ENCODE results near the gene OR6C65.
"Not testable (repeated sequence)": the region's sequence is repeated elsewhere in the genome, so short reads cannot be mapped to it uniquely, and the experiment has no call there.

Gene OR6C65

GRCh38 chr12:55400229-55400628 is at the start of gene OR6C65:
OR6C65 (plus strand) TSS chr12:55400529; CDS start chr12:55400529, 0 bp downstream.
- DNase-seq, result no peak

DNA sequence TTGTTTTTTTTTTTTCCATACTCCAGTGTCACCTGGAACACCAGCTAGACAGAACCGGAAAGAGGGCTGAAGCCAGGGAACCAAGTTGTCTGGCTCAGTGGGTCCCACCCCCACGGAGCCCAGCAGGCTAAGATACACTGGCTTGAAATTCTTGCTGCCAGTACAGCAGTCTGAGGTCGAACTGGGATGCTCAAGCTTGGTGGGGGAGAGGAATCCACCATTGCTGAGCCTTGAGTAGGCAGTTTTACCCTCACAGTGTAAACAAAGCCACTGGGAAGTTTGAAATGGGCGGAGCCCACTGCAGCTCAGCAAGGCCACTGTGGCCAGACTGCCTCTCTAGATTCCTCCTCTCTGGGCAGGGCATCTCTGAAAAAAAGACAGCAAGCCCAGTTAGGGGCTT is 45.0 kb upstream of the OR6C65 start:
- DNase-seq, result not testable (repeated sequence)

GRCh38 chr12:55362675-55363074 is 37.7 kb upstream of the OR6C65 start, which contains the start of gene OR6C75:
OR6C75 (plus strand) TSS chr12:55362975; CDS start chr12:55365111, 2,136 bp downstream.
- DNase-seq, result no peak

DNA sequence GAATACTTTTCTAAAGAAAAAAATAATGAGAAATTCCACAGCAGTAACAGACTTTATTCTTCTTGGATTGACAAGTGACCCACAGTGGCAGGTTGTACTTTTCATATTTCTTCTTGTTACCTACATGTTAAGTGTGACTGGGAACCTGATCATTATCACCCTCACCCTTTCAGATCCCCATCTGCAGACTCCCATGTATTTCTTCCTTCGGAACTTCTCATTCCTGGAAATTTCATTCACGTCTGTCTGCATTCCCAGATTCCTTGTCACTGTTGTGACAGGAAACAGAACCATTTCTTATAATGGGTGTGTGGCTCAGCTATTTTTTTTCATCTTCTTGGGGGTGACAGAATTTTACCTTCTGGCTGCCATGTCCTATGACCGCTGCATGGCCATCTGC is 35.2 kb upstream of the OR6C65 start:
- DNase-seq, result no peak

- no peak for DNase-seq
Measured at GRCh38 chr12:55372521-55372920, 27.8 kb upstream of the OR6C65 start.

DNA sequence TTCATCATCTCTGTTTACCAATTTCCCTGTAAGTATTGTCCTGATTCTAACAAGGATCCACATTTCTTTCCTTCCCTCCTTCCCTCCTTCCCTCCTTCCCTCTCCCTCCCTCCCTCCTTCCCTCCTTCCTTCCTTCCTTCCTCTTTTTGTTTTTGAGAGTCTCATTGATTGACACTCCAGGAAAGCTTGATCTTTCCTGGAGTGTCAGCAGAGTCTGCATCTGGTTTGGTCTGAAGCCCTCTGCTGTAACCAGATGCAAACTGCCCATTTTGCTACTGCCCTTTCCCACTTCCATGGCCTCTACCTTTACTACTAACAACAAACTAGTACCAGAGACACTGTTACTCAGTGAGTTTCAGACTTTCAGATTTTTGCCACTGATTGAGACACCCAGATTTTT is 14.4 kb upstream of the OR6C65 start:
- DNase-seq, result no peak

- DNase-seq, result no peak
Measured at GRCh38 chr12:55392032-55392795, 8.1 kb upstream of the OR6C65 start.

DNA sequence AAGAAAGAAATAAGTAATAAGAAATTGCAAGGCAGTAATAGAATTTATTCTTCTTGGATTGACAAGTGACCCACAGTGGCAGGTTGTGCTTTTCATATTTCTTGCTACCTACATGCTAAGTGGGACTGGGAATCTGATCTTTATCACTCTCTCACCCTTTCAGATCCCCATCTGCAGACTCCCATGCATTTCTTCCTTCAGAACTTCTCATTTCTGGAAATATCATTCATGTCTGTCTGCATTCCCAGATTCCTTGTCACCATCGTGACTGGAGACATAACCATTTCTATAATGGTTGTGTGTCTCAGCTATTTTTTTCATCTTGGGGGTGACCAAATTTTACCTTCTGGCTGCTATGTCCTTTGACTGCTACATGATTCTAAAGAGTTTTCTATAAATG is 4.0 kb upstream of the OR6C65 start:
- no peak for DNase-seq

DNA sequence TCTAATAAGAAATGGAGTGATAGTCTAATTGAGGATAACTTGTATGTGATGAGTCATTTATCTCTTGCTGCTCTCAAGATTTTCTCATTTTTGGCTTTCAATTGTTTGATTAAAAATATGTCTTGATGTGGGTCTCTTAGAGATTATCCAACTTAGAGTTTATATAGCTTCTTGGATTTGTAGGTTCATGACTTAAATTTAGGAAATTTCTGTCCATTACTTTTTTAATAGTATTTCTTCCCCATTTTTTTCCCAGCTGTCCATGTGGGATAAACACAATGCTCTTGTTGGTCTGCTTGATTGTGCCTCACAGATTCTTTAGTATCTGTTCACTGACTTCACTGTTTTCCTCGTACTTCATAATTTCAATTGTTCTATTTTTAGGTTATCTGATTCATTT is 7.5 kb downstream of the OR6C65 start:
- DNase-seq, result no peak

- not testable (repeated sequence) for DNase-seq
Measured at GRCh38 chr12:55409133-55409532, 8.8 kb downstream of the OR6C65 start.

GRCh38 chr12:55412138-55412537 is 11.8 kb downstream of the OR6C65 start:
- DNase-seq, result not testable (repeated sequence)

DNA sequence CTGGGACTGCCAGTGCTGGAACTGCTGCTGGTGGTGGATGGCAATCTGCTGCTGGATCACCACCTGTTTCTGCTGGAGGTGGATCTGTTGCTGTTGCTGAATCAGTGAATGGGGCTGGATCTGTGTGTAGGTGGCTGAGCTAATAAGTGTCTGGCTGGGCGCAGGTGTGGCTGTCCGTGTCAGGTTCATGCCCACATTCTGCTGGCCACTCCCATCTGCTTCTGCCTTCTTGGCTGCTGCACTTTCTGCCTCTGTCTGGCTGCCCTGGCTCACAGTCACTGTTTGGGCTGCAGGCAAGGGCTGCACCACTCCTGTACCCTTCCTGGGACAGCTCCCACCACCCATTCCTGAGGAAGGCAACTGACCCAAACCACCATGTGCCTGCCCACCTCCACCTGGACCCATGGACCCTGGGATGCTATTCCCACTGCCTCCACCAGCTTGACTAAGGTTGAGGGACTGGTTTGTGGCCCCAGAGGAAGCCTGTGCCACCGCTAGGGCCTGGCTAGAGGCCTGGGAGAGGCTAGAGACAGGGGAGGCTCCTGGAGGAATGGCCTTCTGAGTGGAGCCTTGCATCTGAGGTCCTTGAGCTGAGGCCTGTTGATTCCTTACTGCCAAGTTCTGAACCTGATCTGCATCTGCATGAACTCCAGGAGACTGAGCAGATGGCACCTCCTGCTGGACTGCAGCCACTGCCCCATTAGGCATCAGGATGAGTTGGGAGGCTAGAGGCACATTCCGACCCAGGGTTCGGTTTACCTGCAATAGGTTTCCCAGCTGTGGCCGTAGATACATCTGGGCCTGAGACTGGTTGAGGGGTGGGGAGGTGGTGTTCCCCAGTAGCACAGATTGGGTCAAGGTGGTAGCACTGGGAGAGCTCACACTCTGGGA is 13.4 kb downstream of the OR6C65 start:
- DNase-seq, result not testable (repeated sequence)

DNA sequence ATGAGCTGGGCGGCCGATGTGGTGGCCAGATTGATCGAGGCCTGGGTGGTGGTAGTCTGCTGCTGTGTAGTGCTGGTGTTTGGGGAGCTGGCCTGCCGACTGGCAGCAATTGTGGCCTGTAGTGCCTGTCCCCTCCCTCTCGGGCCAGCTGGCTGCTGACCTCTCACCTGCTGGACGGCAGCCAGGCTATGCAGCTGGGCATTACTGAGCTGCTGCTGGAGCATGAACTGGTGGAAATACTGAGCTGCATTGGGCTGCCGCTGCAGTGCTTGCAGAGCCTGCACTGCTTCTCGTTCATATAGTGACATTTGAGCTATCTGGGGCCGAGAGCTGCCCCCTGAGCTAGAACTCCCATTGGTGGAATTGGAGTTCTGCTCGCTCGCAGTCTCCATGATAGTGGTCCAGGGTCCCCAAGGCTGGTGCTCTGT is 14.1 kb downstream of the OR6C65 start:
- not testable (repeated sequence) for DNase-seq

DNA sequence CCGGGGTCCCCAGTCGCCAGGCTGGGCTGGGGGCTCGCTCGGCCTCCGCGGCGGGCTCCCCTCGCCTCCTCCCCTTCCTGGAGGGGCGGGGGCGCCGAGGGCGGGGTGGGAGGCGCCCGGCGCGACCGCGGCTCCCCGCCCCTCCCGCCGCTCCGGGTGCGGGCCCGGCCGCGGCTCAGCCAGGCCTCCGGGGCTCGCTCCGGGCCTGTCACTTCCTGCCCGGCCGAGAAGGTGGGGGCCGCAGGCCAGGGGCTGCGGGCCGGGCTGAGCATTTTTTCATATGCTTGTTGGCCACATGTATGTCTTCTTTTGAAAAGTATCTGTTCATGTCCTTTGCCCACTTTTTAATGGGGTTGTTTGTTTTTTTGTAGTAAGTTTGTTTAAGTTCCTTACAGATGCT is 14.6 kb downstream of the OR6C65 start:
- not testable (repeated sequence) for DNase-seq

GRCh38 chr12:55416961-55417360 is 16.6 kb downstream of the OR6C65 start:
- no peak for DNase-seq

DNA sequence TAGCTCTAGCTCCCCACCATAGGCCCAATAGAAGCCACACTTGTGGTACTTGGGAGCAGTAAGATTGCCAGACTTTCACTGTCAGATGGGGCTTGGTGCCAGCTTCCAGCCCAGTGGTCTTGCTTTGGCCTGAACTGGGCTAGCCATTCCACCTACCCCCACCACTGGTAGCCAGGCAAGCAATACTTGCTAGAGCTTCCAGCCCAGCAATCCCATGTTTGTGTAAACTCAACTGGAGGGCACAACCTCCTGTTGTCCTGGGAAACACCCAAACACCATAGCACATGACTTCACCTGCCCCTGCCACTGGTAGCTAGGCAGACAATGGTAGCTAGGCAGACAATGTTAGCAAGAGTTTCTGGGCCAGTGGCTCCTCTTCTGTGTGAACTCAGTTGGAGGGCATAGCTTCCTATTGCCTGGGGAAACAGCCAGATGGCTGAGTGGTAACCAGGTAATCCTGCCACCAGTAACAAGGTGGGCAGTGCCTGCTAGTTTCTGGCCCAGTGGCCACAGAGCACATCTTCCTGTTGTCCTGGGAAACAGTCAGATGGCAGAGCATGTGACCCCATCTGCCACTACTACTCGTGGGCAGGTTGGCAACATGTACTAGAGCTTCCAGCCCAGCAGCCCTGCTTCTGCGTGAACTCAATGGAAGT is 20.1 kb downstream of the OR6C65 start:
- DNase-seq, result no peak

DNA sequence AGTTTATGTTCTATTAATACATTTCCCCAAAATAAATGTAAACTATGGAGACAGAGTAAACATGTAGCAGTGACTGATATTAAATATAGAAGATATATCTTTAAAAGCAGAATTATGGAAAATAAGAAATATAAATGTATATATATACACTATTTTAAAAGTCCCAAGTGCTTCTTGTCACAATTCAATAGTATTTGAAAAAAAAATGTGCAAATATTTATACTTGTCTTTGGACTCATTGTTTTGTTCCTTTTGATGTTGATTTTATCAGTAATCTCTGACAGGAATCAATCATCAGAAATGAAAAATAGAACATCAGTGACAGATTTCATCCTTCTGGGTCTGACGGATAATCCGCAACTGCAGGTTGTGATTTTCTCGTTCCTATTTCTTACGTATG is 25.6 kb downstream of the OR6C65 start, which contains the start of gene OR6C76:
Gene OR6C76, plus strand, starts transcription at position 301 of the 400 bp plus-strand sequence. Its CDS starts 0 bp downstream, at position 301.
- no peak for DNase-seq

DNA sequence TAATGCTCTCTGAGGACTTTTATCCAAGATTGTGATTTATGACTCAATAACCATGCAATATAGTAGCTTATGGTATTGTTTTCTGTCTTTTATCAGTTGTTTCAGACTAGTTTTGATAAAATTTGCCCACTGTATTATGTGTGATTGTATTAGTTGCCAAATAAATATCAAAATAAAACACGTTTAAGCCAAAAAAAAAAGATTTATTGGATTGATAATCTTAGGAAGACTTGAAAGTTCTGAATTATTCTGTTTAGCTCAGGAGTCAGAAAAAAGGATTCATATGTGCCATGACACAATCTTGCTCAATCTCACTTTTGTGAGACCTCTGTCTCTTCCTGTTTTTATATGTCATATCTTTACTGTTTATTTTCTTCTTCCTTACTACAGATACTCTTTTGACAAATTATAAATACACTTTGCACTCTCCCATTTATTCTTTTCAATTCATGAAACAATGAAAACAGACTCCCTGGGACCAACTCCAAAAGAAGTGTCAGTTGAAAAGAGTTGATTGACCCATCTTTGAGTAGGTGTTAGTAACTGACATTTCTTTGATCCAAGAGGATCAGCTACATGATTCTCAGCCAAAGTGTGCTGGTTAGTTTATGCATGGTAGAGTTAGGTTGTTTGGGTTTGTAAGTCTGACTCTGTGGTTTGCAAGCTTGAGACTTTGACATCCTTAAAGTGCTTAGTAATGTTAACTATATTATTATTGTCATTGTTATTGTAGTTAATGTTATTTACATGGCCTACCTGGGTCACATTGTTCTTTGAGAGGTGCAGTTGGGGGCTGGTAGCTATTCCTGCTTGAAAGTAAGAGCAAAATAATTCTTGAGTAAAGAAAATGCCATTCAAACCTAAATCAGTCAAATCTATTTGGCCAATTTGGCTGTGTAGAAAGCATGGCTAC is 28.3 kb downstream of the OR6C65 start:
- DNase-seq, result no peak

GRCh38 chr12:55441233-55441632 is 40.9 kb downstream of the OR6C65 start:
- DNase-seq, result not testable (repeated sequence)

DNA sequence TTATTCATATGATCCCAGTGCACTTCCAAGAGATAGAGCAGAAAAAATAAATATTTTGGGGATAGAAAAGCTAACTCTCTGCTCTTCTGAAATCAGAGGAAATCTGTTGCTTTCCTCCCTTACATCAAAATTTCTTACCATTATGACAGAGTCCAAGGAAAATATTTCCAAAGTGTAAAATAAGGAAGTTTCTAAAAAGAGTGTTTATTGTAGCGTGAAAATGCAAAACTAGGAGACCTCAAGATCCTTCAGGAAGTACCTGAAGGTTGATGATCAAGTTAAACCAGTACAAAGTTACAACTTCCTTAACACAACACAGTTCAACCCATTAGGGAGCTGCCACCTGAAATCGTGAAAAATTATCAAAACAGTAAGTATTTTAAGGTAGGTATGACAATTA is 43.4 kb downstream of the OR6C65 start, which contains the start of gene OR6C2:
Gene OR6C2, plus strand, starts transcription at position 301 of the 400 bp plus-strand sequence. CDS start 8,138 bp downstream, outside the sequence.
- DNase-seq, result no peak

- no peak for DNase-seq
Measured at GRCh38 chr12:55445357-55445756, 45.0 kb downstream of the OR6C65 start.

- DNase-seq, result no peak
Measured at GRCh38 chr12:55446326-55446725, 46.0 kb downstream of the OR6C65 start.
